HG03342 (cell line): ENCODE data around the gene MTCL1.

ENCODE experiments used
- ATAC-seq: cut with Tn5 transposase; IDR thresholded peaks from one replicate; pipeline ENCODE4 v1.9.1; 2021; ENCODE audit warnings: mild to moderate bottlenecking, moderate library complexity; ENCODE audit not compliant: unreplicated experiment

The MTCL1 gene

GRCh38 chr18:8788503-8789429, 83.4 kb downstream of the MTCL1 start:
- no peak for ATAC-seq

DNA sequence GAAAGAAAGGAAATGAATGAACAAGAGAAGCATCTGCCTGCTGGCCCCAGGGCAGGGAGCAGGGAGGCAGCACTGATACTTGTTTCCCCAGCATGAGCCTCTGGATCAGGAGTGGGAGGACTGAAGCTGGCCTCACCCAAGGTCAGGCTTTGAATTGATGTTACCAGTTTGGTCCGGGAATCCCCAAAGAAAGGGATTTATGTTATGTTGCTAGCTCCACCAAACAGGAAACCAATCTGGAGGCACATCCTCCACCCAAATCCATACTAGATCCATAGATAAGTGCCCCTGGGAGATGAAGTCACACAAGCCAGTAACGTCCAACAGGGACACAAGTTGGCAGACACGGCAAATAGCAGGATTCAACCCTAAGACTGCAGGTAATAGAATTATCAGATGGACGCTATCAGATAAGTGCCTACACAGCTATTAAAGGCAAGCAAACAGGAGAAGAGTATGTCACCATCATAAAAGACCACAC, 85.9 kb downstream of the MTCL1 start:
- no peak for ATAC-seq

GRCh38 chr18:8792688-8793316, 87.4 kb downstream of the MTCL1 start:
- ATAC-seq, result no peak

- no peak for ATAC-seq
Measured at GRCh38 chr18:8793445-8794155, 88.2 kb downstream of the MTCL1 start.

- ATAC-seq, result no peak
Measured at GRCh38 chr18:8794156-8794933, 89.0 kb downstream of the MTCL1 start.

DNA sequence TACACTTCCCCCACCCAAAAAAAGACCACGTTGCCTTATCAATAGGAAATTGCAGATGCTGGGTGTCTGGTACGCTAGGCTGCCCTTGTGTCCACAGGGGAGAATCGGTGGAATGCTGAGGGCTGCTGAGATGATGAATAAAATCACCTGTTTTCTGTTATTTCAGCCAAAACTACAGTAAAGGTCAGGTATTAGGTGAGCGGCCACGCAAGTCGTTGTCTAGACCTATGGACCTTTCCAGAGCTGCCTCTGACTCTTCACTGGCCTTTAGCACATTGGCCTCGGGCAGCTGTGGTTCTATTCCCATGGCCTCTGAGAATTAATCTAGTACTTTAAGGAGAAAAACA, 89.6 kb downstream of the MTCL1 start:
- no peak for ATAC-seq

GRCh38 chr18:8795586-8796325, 90.4 kb downstream of the MTCL1 start:
- no peak for ATAC-seq

DNA sequence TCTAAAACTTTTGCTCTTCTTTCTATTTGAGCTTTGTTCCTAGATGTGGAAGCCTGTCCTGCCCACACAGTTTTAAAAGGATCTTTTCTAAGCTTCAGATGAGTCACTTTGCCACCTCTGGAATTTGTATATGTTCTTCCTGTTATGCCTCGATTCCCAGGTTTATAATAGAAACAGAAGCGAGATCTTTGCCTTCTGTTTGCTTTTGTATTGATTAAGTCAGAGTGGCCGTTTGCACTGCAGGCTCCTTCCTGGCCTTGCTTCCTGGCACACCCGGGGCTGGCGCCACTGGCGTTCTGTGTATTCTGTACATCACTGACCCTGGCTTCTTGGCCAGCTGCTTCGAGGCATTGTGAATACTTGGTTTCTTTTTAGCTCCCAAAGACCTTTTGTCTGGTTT, 91.8 kb downstream of the MTCL1 start:
- no peak for ATAC-seq

DNA sequence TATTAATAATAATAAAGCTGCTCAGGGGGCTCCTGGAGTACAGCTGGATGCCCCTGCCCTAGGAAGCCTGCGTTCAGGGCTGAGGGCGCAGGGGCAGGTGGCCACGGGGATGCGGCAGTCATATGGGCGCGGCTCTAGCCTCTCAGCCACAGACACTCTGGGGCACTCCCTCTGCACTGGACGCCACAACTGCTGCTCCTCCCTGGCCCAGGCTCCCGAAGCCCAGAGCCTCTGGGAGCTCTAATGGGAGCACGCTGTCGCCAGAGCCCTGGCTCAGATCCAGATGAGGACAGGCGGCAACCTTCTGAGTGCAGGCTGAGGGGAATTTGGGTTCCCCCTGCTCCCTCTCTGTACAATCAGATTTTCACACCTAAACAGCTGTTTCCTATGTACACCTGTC, 93.6 kb downstream of the MTCL1 start:
- ATAC-seq, result no peak

- no peak for ATAC-seq
Measured at GRCh38 chr18:8799596-8800441, 94.5 kb downstream of the MTCL1 start.

DNA sequence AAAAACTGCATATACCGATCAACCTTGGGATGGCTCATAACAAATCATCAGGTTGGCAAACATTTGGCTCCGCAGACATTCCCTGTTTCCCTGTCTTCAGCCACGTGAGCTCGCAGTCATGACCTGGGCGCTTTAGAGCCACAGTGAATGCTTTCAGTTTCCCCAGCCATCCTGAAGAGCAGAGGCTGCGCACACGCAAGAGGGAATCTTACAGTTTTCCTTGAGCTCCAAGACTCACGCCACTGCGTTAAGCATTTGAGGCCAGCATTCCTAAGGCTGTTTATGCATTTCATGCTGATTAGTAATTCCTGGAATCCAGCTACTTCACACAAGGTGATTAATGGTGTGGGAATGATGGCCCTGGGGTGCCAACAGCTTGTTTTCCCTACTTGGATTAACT, 95.1 kb downstream of the MTCL1 start:
- no peak for ATAC-seq

DNA sequence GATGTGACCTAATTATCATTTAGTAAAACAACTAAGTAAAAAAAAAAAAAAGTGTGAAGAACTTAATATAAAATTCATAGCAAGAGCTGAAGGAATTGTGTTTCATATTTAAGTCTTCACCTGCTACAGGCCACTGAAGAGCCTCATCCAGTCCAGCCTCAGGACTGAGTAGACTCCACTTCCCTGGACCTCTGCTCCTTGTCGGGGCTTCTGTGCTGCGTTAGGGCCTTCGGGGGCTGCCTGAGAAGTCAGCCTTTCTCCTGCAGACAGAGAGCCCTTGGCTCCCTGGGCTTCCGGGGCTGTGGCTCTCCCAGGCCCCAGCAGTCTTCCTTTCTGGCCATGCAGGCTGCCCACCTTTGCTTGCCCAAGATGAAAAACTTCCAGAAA, 95.5 kb downstream of the MTCL1 start:
- ATAC-seq, result no peak

GRCh38 chr18:8801263-8801901, 96.0 kb downstream of the MTCL1 start:
- ATAC-seq, result no peak

DNA sequence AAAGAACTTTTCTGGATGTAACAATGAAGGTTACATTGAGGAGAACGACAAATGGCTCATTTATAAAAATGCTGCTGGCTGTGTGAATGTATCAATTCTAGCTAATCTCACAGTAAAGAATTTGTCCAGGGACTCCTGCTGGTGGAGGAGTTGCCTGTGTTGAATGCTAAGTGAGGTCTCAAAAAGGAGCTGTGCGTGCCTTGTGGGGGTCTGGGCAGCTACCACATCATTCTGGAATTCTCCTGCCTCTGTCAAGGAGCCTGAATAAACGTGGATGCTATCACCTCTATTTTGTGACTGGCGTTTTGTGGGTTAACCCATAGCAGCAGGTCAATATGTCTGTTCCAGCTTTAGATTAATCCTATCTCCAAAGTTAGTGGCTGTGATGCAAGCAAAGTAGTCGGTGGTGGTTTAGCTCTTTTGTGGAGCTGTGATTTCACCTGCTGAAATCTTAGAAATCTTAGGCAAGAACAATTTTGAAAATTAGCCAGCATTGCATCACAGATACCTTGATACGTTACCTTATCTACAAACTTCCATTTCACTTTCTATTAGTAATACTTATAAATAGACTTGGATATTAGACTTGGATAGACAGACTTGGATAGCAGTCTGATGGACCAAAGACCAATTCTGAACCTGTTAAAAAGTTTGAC, 96.8 kb downstream of the MTCL1 start:
- ATAC-seq, result no peak

GRCh38 chr18:8803063-8803795, 97.9 kb downstream of the MTCL1 start:
- no peak for ATAC-seq

GRCh38 chr18:8803957-8804356, 98.6 kb downstream of the MTCL1 start:
- ATAC-seq, result no peak

DNA sequence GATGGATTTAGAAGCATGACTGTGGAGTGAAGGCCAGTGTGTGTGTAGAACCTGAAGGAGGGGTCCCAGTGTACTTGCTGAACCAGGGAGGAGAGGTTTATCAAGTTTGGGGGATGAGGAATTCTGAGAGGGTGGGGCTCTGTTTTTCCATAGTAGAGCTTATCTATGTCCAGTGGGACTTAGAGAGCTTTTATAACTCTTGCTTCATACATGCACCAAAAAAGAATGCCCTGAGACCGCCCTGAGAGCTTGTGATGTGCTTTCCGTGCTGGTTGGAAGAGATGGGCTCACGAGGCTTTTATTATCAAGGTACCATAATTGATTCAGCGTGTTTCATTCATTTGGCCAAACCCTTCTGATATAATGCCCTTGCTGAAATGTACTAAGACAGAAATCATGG, 100.2 kb downstream of the MTCL1 start:
- ATAC-seq, result no peak
